GM18951 (cell line): Measurements from ENCODE around the gene S100A16.

Experiments
- POLR2A ChIP-seq: IDR thresholded peaks from 4 replicates; pipeline ENCODE4 v1.6.1; 2011; ENCODE audit warnings: mild to moderate bottlenecking; ENCODE audit not compliant: insufficient read length, insufficient read depth; ENCODE audit errors: extremely low read depth
- in situ Hi-C: fragments of 300-500 bp; cut with MboI; formaldehyde crosslinking; loops from one replicate; pipeline ENCODE4 v1.12.0; 2022; ENCODE audit warnings: low sequenced_read_pairs, mixed read lengths, inconsistent platforms; ENCODE audit not compliant: unreplicated experiment

Gene S100A16

DNA sequence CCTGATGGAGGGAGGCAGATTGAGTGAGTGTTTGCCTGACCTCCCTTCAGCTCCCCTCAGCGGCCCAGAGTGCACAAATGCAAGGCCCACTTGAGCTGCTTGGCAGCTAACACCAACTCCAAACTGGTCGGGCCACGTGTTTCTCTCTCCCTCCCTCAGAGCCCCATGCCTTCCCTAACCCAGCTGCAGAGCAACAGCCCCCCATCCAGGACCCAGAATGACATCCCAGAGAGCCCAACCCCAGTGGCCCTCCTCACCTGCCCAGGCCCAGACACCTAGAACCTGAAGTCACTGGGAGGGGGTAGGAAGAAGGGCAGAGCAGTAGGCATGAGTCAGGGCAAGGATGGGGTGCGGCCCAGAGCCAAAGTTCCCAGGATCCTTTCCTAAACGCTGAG, 4.0 kb upstream of the S100A16 start:
- in situ Hi-C loops, result no loop called here
- no peak for TF ChIP-seq POLR2A

GRCh38 chr1:153616144-153616916, 3.4 kb upstream of the S100A16 start, which contains the start of gene S100A14:
Gene S100A14 (minus strand): TSS chr1:153616325. CDS start chr1:153615858, 467 bp downstream.
- no peak for TF ChIP-seq POLR2A
- in situ Hi-C loops, result no loop called here

GRCh38 chr1:153615406-153615805, 2.5 kb upstream of the S100A16 start:
- in situ Hi-C loops, result no loop called here
- TF ChIP-seq POLR2A, result no peak

DNA sequence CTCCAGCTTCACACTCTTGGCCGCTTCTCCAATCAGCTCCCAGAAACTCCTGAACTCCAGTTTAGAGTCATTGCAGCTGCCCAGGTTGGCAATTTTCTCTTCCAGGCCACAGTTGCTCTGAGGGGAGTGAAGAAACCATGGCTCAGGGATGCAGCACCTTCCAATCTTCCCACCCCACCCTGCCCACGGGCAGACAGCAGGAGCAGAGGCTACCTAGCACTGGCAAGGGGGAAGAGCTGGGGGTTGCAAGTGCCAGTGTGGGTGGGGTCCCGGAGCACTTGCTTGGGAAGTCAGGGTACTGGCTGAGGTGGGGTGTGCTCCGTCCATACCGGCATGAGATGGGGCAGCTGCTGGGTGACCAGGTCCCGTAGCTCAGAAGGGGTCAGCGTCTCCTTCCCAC, 2.0 kb upstream of the S100A16 start:
- in situ Hi-C loops, result no loop called here

DNA sequence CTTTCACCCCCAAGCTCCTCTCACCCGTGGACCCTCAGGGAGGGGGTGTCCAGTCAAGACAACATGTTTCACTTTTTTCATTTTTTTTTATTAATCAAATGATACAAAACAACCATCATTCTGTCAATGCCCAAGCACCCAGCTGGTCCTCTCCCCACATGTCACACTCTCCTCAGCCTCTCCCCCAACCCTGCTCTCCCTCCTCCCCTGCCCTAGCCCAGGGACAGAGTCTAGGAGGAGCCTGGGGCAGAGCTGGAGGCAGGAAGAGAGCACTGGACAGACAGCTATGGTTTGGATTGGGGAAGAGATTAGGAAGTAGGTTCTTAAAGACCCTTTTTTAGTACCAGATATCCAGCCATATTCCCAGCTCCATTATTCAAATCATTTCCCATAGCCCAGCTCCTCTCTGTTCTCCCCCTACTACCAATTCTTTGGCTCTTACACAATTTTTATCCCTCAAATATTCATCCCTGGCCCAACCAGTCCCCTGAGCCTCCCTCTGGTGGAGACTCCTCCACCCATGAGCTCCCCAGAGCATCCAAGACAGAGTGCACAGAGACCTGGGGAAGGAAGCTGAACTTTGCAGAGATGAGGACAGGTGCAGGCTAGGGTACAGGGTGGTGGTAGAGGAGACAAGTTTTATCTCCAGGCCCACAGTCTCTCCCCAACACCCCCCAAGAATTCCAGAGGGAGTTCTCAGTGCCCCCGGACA, 1.4 kb upstream of the S100A16 start:
- no peak for TF ChIP-seq POLR2A
- in situ Hi-C loops, result no loop called here

More for the DNA sequence above, 2.0 kb upstream of the S100A16 start:
- TF ChIP-seq POLR2A, result no peak

GRCh38 chr1:153613406-153613805, 469 bp upstream of the S100A16 start:
- TF ChIP-seq POLR2A, result no peak

GRCh38 chr1:153612111-153612754, 704 bp downstream of the S100A16 start:
- no peak for TF ChIP-seq POLR2A
- in situ Hi-C loops, result no loop called here

More at GRCh38 chr1:153613406-153613805, 469 bp upstream of the S100A16 start:
- in situ Hi-C loops, result no loop called here

GRCh38 chr1:153611356-153611755, 1.6 kb downstream of the S100A16 start:
- in situ Hi-C loops, result no loop called here
- TF ChIP-seq POLR2A, result no peak

- in situ Hi-C loops, result no loop called here
- TF ChIP-seq POLR2A, result no peak
These were observed 2.1 kb downstream of the S100A16 start for GRCh38 chr1:153610811-153611301.

DNA sequence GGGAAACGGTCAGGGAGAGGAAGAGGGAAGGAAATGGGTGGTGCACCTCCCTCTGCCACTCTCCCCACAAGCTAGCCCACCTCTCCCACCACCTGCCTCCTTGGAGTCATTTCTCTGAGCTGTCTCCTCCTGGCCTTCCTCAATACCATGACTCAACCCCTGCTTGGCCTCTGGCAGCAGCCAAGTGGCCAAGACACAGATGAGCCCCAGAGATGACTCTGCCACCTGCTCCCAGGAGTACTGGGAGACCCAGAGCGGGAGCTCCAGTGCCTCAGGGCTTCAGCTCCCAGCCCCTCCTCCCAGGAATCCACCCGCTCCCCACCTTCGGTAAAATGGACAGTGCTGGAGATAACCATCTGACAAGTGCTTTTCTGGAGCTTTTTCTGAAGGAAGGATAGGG, 2.6 kb downstream of the S100A16 start:
- in situ Hi-C loops, result no loop called here
- TF ChIP-seq POLR2A, result no peak

DNA sequence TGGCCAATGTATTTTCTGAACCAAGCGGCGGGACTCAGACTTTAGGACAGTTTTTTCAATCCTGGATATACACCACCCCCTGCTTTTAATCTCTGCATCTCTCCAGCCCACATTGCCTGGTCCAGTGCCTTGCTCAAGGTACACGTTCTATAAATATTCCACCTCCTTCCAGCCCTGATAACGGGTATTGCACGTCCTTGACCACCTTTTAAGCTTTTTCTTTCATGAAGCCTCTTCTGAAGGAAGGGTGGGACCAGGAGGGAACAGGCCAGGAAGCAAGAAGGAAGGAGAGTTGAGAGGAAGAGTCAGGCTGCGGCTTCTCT, 3.4 kb downstream of the S100A16 start:
- no peak for TF ChIP-seq POLR2A
- in situ Hi-C loops, result no loop called here

- no peak for TF ChIP-seq POLR2A
- in situ Hi-C loops, result no loop called here
These were observed 4.0 kb downstream of the S100A16 start for GRCh38 chr1:153608742-153609584.

GRCh38 chr1:153608089-153608682, 4.8 kb downstream of the S100A16 start:
- in situ Hi-C loops, result no loop called here
- TF ChIP-seq POLR2A, result no peak

GRCh38 chr1:153607381-153607780, 5.6 kb downstream of the S100A16 start:
- TF ChIP-seq POLR2A, result no peak
- in situ Hi-C loops, result no loop called here
